HL-60 (cell line): ENCODE measurements around the gene TRIO.

Experiments
- DNase-seq, 2 experiments: peaks; one replicate each; pipeline ENCODE4 v3.0.0-alpha.2; 2010 to 2020; ENCODE audit warnings: low read depth in 1 of 2, low spot score in 1 of 2
- H3K27ac ChIP-seq: fragments of 250-450 bp; sonication (Bioruptor Pico); replicated peaks from 2 replicates; pipeline ENCODE4 v1.5.1; 2020; ENCODE audit warnings: mild to moderate bottlenecking, moderate library complexity
- H3K27me3 ChIP-seq: fragments of 250-450 bp; sonication (Bioruptor Pico); 2 replicates; pipeline ENCODE4 v1.5.1; 2021; ENCODE audit warnings: mild to moderate bottlenecking, moderate library complexity; ENCODE audit not compliant: insufficient read depth, poor library complexity, severe bottlenecking
- H3K4me3 ChIP-seq: replicated peaks from 2 replicates; pipeline ENCODE4 v1.5.1; 2011; ENCODE audit warnings: mild to moderate bottlenecking, control low read depth, low read length; ENCODE audit not compliant: insufficient read depth
- GABPA ChIP-seq: IDR thresholded peaks from 2 replicates; pipeline ENCODE4 v1.6.1; 2012; ENCODE audit warnings: low read depth
- POLR2AphosphoS5 ChIP-seq: IDR thresholded peaks from 2 replicates; pipeline ENCODE4 v1.6.1; 2012; ENCODE audit warnings: low read depth
- SPI1 ChIP-seq: IDR thresholded peaks from 2 replicates; pipeline ENCODE4 v1.6.1; 2012; ENCODE audit warnings: low read depth, mild to moderate bottlenecking, borderline replicate concordance
- TF ChIP-seq, protein P1 (sequence below): IDR thresholded peaks from one replicate; pipeline ENCODE4 v1.5.1; 2011; ENCODE audit warnings: low read length, control low read depth, inconsistent platforms; ENCODE audit not compliant: insufficient read depth
- TF ChIP-seq, protein P2 (sequence below): IDR thresholded peaks from 2 replicates; pipeline ENCODE4 v1.6.1; 2012; ENCODE audit warnings: low read depth; ENCODE audit not compliant: insufficient replicate concordance

The TRIO gene

DNA sequence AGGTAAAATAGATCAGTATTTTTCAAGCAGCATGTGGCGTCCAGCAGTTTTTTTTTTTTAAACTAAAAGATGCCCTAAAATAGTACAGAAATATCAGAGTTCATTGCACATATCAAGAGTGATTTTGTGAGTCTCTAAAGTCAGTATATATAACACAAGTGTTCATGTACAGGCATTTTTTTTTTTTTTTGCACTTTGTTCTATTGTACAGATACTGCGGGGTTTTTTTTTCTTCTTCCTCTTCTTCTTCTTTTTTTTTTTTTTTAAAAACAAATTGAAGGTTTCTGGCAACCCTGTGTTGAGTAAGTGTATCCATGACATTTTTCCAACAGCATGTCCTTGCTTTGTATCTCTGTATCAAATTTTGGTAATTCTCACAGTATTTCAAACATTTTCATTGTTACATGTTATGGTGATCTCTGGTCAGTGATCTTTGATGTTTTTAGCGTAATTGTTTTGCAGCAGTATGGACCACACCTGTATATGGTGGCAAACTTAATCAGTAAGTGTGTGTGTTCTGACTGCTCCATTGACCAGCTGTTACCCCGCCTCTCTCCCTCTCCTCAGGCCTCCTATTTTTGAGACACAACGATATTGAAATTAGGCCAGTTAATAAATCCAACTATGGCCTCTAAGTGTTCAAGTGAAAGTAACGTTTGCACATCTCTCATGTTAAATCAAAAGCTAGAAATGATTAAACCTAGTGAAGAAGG is 76.8 kb downstream of the TRIO start:
- Histone ChIP-seq H3K4me3 (no peak overlapping the region), H3K27me3 (no peaks in the 10 kb centered on the region), H3K27ac (no peak overlapping the region)

DNA sequence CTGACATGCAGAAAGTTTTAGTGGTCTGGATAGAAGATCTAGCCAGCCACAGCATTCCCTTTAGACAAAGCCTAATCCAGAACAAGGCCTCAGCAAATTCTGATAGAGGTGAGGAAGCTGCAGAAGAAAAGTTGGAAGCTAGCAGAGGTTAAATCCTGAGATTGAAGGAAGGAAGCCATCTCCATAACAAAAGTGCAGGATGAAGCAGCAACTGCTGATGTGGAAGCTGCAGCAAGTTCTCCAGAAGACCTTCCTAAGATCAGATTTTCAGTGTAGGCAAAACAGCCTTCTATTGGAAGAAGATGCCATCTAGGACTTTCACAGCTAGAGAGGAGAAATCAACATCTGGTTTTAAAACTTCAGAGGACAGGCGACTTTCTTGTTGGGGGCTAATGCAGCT is 77.5 kb downstream of the TRIO start:
- H3K27ac ChIP-seq = no peak overlapping the region
- H3K4me3 ChIP-seq = no peak overlapping the region
- DNase-seq = no peak
- H3K27me3 ChIP-seq = no peaks in the 10 kb centered on the region
- TF ChIP-seq, protein P1, sequence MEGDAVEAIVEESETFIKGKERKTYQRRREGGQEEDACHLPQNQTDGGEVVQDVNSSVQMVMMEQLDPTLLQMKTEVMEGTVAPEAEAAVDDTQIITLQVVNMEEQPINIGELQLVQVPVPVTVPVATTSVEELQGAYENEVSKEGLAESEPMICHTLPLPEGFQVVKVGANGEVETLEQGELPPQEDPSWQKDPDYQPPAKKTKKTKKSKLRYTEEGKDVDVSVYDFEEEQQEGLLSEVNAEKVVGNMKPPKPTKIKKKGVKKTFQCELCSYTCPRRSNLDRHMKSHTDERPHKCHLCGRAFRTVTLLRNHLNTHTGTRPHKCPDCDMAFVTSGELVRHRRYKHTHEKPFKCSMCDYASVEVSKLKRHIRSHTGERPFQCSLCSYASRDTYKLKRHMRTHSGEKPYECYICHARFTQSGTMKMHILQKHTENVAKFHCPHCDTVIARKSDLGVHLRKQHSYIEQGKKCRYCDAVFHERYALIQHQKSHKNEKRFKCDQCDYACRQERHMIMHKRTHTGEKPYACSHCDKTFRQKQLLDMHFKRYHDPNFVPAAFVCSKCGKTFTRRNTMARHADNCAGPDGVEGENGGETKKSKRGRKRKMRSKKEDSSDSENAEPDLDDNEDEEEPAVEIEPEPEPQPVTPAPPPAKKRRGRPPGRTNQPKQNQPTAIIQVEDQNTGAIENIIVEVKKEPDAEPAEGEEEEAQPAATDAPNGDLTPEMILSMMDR = no peak
- TF ChIP-seq, protein P2, sequence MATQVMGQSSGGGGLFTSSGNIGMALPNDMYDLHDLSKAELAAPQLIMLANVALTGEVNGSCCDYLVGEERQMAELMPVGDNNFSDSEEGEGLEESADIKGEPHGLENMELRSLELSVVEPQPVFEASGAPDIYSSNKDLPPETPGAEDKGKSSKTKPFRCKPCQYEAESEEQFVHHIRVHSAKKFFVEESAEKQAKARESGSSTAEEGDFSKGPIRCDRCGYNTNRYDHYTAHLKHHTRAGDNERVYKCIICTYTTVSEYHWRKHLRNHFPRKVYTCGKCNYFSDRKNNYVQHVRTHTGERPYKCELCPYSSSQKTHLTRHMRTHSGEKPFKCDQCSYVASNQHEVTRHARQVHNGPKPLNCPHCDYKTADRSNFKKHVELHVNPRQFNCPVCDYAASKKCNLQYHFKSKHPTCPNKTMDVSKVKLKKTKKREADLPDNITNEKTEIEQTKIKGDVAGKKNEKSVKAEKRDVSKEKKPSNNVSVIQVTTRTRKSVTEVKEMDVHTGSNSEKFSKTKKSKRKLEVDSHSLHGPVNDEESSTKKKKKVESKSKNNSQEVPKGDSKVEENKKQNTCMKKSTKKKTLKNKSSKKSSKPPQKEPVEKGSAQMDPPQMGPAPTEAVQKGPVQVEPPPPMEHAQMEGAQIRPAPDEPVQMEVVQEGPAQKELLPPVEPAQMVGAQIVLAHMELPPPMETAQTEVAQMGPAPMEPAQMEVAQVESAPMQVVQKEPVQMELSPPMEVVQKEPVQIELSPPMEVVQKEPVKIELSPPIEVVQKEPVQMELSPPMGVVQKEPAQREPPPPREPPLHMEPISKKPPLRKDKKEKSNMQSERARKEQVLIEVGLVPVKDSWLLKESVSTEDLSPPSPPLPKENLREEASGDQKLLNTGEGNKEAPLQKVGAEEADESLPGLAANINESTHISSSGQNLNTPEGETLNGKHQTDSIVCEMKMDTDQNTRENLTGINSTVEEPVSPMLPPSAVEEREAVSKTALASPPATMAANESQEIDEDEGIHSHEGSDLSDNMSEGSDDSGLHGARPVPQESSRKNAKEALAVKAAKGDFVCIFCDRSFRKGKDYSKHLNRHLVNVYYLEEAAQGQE = no peak
- no peak for TF ChIP-seq POLR2AphosphoS5
- no peak for TF ChIP-seq GABPA
- no peak for TF ChIP-seq SPI1

More for the DNA sequence above, 76.8 kb downstream of the TRIO start:
- TF ChIP-seq GABPA (no peak), SPI1 (no peak), POLR2AphosphoS5 (no peak)
- TF ChIP-seq, protein P1 = no peak
- TF ChIP-seq, protein P2 = no peak
- no peak for DNase-seq

DNA sequence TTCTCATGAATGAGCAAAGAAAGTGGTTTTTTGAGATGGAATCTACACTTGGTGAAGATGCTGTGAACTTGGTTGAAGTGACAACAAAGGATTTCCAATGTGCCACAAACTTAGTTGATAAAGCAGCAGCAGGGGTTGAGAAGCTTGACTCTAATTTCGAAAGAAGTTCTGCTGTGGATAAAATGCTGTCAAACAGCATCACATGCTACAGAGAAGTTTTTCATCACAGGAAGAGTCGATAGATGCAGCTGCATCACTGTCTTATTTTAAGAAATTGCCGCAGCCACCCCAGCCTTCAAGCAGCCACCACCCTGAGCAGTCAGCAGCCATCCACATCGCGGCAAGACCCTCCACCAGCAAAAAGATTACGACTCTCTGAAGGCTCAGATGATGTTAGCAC is 78.6 kb downstream of the TRIO start:
- DNase-seq = no peak
- TF ChIP-seq POLR2AphosphoS5 (no peak), SPI1 (no peak), GABPA (no peak)
- TF ChIP-seq, protein P2 = no peak
- TF ChIP-seq, protein P1 = no peak
- H3K4me3 ChIP-seq = no peak overlapping the region
- H3K27me3 ChIP-seq = no peaks in the 10 kb centered on the region
- no peak overlapping the region for H3K27ac ChIP-seq
